Colonic mucosa (tissue), 4 donors: ENCODE data around the gene SLFN13. TPM values are rescaled to one million over a fixed set of nuclear protein-coding genes. Genes with fewer than 3 reads are reported as not detected.

Experiments
- DNase-seq: peaks from one replicate; pipeline ENCODE4 v3.0.0-alpha.2; 2020
- H3K27ac ChIP-seq: fragments of 200-600 bp; one replicate; pipeline ENCODE4 v1.8.0; 2021
- H3K27me3 ChIP-seq: fragments of 200-600 bp; one replicate; pipeline ENCODE4 v1.8.0; 2021
- H3K36me3 ChIP-seq: fragments of 200-600 bp; one replicate; pipeline ENCODE4 v1.8.0; 2021
- H3K4me1 ChIP-seq: fragments of 200-600 bp; one replicate; pipeline ENCODE4 v1.8.0; 2021; ENCODE audit warnings: mild to moderate bottlenecking
- H3K4me3 ChIP-seq: fragments of 200-600 bp; one replicate; pipeline ENCODE4 v1.8.0; 2021
- H3K9ac ChIP-seq, 2 donors: one replicate each; pipeline ENCODE4 v1.7.0; 2013; ENCODE audit warnings: control low read depth in 2 of 2, low read depth in 2 of 2, low read length in 2 of 2
- H3K9me3 ChIP-seq: fragments of 200-600 bp; one replicate; pipeline ENCODE4 v1.8.0; 2021
- intact Hi-C: fragments of 100-400 bp; cut with DNase I; formaldehyde crosslinking; loops from one replicate; pipeline ENCODE4 v1.14.1; 2022
- total RNA-seq, 2 donors: library from RNA; stranded (reverse); fragmentation: NEBNext Ultra II Directional in 1 of 2; extraction: Animal tissue kit (Norgen Biotek cat#: 25700) in 1 of 2; gene quantifications; one replicate each; pipeline ENCODE4 v1.2.1, GENCODE V29; 2021
- TF ChIP-seq, protein P1 (sequence below): fragments of 200-600 bp; IDR thresholded peaks from one replicate; pipeline ENCODE4 v1.8.0; 2022; ENCODE audit warnings: antibody characterized with exemption, mild to moderate bottlenecking
- donor health status: healthy.
- donor health status: DM: no; HTN: no; CAD: no.
- donor health status: DM: no; HTN: no; CAD: no.

Gene SLFN13
- total RNA-seq, 2 donors from 2014 or later, result 6.2 to 10.2 TPM

DNA sequence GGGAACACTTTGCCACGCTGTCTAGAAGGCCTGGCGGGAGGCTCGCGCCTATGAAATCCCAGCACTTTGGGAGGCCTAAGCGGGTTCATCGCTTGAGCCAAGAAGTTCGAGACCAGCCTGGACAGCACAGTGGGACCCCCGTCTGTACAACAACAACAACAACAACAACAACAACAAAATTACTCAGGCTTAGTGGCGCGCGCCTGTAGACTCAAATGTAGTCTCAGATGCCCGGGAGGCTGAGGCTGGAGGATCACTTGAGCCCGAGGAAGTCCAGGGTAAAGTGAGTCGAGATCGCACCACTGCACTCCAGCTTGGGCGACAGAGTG is 297 bp upstream of the SLFN13 start:
- peak overlapping the region; percentile 49 for H3K4me3 ChIP-seq
- no peak overlapping the region for H3K27ac ChIP-seq
- H3K9ac ChIP-seq, result peak overlapping the region; percentile 62 to 71
- no peaks in the 10 kb centered on the region for H3K4me1 ChIP-seq
- TF ChIP-seq, protein P1, sequence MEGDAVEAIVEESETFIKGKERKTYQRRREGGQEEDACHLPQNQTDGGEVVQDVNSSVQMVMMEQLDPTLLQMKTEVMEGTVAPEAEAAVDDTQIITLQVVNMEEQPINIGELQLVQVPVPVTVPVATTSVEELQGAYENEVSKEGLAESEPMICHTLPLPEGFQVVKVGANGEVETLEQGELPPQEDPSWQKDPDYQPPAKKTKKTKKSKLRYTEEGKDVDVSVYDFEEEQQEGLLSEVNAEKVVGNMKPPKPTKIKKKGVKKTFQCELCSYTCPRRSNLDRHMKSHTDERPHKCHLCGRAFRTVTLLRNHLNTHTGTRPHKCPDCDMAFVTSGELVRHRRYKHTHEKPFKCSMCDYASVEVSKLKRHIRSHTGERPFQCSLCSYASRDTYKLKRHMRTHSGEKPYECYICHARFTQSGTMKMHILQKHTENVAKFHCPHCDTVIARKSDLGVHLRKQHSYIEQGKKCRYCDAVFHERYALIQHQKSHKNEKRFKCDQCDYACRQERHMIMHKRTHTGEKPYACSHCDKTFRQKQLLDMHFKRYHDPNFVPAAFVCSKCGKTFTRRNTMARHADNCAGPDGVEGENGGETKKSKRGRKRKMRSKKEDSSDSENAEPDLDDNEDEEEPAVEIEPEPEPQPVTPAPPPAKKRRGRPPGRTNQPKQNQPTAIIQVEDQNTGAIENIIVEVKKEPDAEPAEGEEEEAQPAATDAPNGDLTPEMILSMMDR, result no peak
- no peaks in the 10 kb centered on the region for H3K9me3 ChIP-seq
- intact Hi-C loops, result no loop called here
- H3K36me3 ChIP-seq, result no peaks in the 10 kb centered on the region
- no peaks in the 10 kb centered on the region for H3K27me3 ChIP-seq
- no peak for DNase-seq

DNA sequence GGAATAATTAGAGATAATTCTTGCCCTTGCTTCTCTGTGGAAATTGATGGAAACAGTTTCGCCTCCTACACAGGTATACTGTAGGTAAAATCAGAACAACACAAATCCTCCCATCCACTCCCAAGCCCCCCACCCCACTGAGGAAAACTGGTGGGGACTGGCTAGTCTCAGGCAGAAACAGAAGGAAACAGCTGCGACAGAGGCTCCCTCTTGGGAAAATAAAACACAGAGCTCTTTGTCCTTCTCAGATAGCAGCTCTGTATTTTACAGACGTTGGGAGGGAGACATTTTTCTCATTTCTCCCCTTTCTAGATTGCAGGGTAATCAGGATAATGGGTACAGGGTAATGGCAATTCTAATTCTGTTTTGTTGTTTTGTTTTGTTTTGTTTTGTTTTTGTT is 1.1 kb downstream of the SLFN13 start:
- TF ChIP-seq, protein P1, result no peak
- no peak for DNase-seq
- peak overlapping the region in 1 of 2 donors; percentile 5 for H3K9ac ChIP-seq
- H3K36me3 ChIP-seq, result no peaks in the 10 kb centered on the region
- no peaks in the 10 kb centered on the region for H3K4me1 ChIP-seq
- no peak overlapping the region for H3K27ac ChIP-seq
- intact Hi-C loops, result no loop called here
- no peaks in the 10 kb centered on the region for H3K27me3 ChIP-seq
- peak overlapping the region; percentile 49 for H3K4me3 ChIP-seq
- H3K9me3 ChIP-seq, result no peaks in the 10 kb centered on the region

GRCh38 chr17:35438433-35438832 is 10.1 kb downstream of the SLFN13 start:
- Histone ChIP-seq H3K9ac (no peak overlapping the region), H3K27ac (no peak overlapping the region), H3K27me3 (no peaks in the 10 kb centered on the region), H3K4me3 (no peak overlapping the region), H3K36me3 (no peaks in the 10 kb centered on the region), H3K9me3 (no peaks in the 10 kb centered on the region), H3K4me1 (no peaks in the 10 kb centered on the region)
- DNase-seq, result no peak
- TF ChIP-seq, protein P1, result no peak
- intact Hi-C loops, result no loop called here

GRCh38 chr17:35433075-35433894 is 15.3 kb downstream of the SLFN13 start:
- DNase-seq, result peak; percentile 67
- Histone ChIP-seq H3K9ac (peak overlapping the region; percentile 66 to 75), H3K4me3 (peak overlapping the region; percentile 30), H3K9me3 (no peaks in the 10 kb centered on the region), H3K27me3 (no peaks in the 10 kb centered on the region), H3K27ac (peak overlapping the region; percentile 80), H3K36me3 (no peaks in the 10 kb centered on the region), H3K4me1 (no peaks in the 10 kb centered on the region)
- TF ChIP-seq, protein P1, result no peak
- intact Hi-C loops, result no loop called here

DNA sequence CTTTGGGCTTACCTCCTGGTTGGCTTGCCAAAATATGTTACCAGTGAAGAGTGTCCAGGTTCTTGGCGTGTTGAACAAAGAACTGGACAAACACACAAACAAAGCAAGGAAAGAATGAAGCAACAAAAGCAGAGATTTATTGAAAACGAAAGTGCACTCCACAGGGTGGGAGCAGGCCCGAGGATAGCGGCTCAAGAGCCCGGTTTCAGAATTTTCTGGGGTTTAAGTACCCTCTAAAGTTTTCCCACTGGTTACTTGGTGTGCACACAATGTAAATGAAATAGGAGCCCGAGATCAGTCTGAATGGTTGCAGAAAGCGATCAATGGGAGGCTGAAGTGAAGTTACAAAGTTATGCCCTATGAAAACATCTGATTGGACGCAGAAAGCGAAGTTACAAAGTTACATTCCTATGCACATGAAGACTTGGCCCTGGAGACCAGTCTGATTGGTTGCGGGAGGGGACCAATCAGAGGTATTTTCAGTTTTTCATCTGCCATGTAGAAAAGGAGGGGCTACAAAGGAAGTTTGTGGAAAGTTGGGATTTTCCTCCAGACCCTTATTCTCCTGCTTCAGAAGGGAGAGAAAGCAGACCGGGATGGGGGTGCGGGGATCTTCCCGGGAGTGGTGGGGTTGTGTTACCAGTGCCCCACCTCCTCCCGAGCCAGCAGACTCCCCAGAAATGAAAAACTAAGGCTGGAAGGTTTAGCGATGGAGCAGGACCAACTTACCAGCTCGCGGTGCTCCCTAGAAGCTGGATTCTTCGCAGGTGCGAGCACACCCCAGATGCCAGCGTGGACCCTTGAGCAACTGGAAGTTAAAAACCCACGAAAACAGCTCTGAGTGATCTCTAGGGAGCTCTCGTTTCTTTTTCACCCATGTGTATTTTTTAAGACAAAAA is 16.1 kb downstream of the SLFN13 start, which contains the start of gene SLFN12:
Gene SLFN12, minus strand, starts transcription at position 325 of the 899 bp plus-strand sequence. CDS start 9,472 bp downstream, outside the sequence.
- H3K9ac ChIP-seq, result peak within 1 kb of the TSS; percentile 66 to 75
- TF ChIP-seq, protein P1, result no peak
- no peaks in the 10 kb centered on the region for H3K27me3 ChIP-seq
- H3K4me1 ChIP-seq, result no peaks in the 10 kb centered on the region
- H3K36me3 ChIP-seq, result no peaks in the 10 kb centered on the region
- peak within 1 kb of the TSS; percentile 30 for H3K4me3 ChIP-seq
- H3K9me3 ChIP-seq, result no peaks in the 10 kb centered on the region
- intact Hi-C loops, result no loop called here
- peak; percentile 68 for DNase-seq
- H3K27ac ChIP-seq, result peak within 1 kb of the TSS; percentile 80
